ENCODE data around the gene CACNA2D1. TPM values are rescaled to one million over a fixed set of nuclear protein-coding genes. Genes with fewer than 3 reads are reported as not detected.

Gene CACNA2D1
- total RNA-seq, 4 donors from 2014 or later = 41.8 to 125 (median 56.2) TPM

GRCh38 chr7:82445271-82445670, 1.7 kb upstream of the CACNA2D1 start:
- no peak for TF ChIP-seq CTCF (IDR thresholded peaks at IDR 0.05; ENCODE audit: low read depth)

GRCh38 chr7:82444220-82444909, 788 bp upstream of the CACNA2D1 start:
- no peak for TF ChIP-seq CTCF (IDR thresholded peaks at IDR 0.05; ENCODE audit: low read depth)

- no peak for TF ChIP-seq CTCF (IDR thresholded peaks at IDR 0.05; ENCODE audit: low read depth)
These were observed 486 bp downstream of the CACNA2D1 start for GRCh38 chr7:82443036-82443546.

- no peak for TF ChIP-seq CTCF (IDR thresholded peaks at IDR 0.05; ENCODE audit: low read depth)
These were observed 1.0 kb downstream of the CACNA2D1 start for GRCh38 chr7:82442492-82443035.

GRCh38 chr7:82441669-82442478, 1.7 kb downstream of the CACNA2D1 start:
- no peak for TF ChIP-seq CTCF (IDR thresholded peaks at IDR 0.05; ENCODE audit: low read depth)

- no peak for TF ChIP-seq CTCF (IDR thresholded peaks at IDR 0.05; ENCODE audit: low read depth)
These were observed 5.1 kb downstream of the CACNA2D1 start for GRCh38 chr7:82438521-82438920.

- no peak for TF ChIP-seq CTCF (IDR thresholded peaks at IDR 0.05; ENCODE audit: low read depth)
These were observed 7.8 kb downstream of the CACNA2D1 start for GRCh38 chr7:82435769-82436168.
